ENCODE measurements around the gene DOK7. TPM values are rescaled to one million over a fixed set of nuclear protein-coding genes. Genes with fewer than 3 reads are reported as not detected.

The DOK7 gene
- total RNA-seq, 2 donors from 2014 or later, result 6.3 to 7.0 TPM

GRCh38 chr4:3486541-3487540 is 23.7 kb downstream of the DOK7 start:
- ATAC-seq, result no peak
- no peaks in the 10 kb centered on the region for H3K9me3 ChIP-seq
- no peak for DNase-seq
- no peaks in the 10 kb centered on the region for H3K36me3 ChIP-seq (replicated peaks in 1 of 2; ENCODE audit: insufficient read depth in 1 of 2, low read depth in 2 of 2)
- no peaks in the 10 kb centered on the region for H3K27me3 ChIP-seq
- WGBS, 2 donors, result 74 to 87% methylated on average over 5 to 25 of the region's 25 CpGs
- H3K4me1 ChIP-seq, result peaks cover 14% of the 10 kb centered on the region
- TF ChIP-seq POLR2A (IDR thresholded peaks at IDR 0.05), result no peak
- TF ChIP-seq, protein P1, sequence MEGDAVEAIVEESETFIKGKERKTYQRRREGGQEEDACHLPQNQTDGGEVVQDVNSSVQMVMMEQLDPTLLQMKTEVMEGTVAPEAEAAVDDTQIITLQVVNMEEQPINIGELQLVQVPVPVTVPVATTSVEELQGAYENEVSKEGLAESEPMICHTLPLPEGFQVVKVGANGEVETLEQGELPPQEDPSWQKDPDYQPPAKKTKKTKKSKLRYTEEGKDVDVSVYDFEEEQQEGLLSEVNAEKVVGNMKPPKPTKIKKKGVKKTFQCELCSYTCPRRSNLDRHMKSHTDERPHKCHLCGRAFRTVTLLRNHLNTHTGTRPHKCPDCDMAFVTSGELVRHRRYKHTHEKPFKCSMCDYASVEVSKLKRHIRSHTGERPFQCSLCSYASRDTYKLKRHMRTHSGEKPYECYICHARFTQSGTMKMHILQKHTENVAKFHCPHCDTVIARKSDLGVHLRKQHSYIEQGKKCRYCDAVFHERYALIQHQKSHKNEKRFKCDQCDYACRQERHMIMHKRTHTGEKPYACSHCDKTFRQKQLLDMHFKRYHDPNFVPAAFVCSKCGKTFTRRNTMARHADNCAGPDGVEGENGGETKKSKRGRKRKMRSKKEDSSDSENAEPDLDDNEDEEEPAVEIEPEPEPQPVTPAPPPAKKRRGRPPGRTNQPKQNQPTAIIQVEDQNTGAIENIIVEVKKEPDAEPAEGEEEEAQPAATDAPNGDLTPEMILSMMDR (IDR thresholded peaks at IDR 0.05), result no peak
- no peak overlapping the region for H3K27ac ChIP-seq
- intact Hi-C loops (cut with DNase I), result no loop called here
- H3K4me3 ChIP-seq, result no peak overlapping the region

DNA sequence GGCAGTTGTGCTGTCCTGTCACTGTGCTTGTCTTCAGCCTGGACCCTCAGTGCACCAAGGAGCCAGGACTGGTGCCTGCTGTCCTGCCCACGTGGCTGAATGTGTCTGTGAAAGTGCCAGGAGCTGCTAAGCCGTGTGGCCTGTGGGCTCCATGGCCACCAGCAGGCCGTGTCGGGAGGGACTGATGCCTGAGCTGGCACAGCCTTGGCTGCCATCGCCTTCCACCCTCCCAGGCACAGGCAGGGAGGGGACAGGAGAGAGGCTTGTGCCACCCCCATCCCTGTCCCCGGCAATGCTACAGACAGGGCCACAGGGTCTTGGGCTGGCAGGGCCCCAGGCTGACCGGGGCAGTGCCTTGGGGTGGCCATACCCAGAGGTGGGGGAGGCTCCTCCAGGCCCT is 24.8 kb downstream of the DOK7 start:
- Histone ChIP-seq H3K4me1 (peaks cover 14% of the 10 kb centered on the region), H3K4me3 (no peak overlapping the region), H3K27ac (no peak overlapping the region), H3K27me3 (no peaks in the 10 kb centered on the region), H3K9me3 (no peaks in the 10 kb centered on the region), H3K36me3 (replicated peaks in 1 of 2; ENCODE audit: insufficient read depth in 1 of 2, low read depth in 2 of 2) (no peaks in the 10 kb centered on the region)
- intact Hi-C loops (cut with DNase I), result no loop called here
- ATAC-seq (no peak), DNase-seq (no peak)
- WGBS, 2 donors, result 24 to 58% methylated on average over 2 of the region's 7 CpGs
- TF ChIP-seq, protein P1 (IDR thresholded peaks at IDR 0.05), result no peak
- no peak for TF ChIP-seq POLR2A (IDR thresholded peaks at IDR 0.05)

DNA sequence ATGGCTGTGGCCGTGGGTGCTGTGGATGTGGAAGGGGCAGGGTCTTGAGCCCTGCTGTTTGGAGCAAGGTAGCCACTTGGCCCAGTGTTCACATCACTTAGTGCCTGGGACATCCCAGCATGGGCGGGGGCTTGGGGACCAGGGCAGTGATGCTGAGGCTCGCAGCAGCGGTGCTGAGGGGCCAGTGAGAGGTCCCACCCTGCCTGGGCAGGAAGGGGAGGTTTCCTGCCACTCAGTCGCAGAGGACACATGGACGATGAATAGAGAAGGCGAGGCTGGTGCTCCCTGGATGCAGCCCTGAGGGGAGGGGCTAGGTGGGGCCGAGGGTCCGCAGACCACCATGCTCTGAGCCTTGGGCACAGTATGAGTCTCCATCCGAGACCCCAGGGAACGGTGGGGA is 25.7 kb downstream of the DOK7 start:
- 67 to 78% methylated on average over 5 to 10 of the region's 11 CpGs for WGBS, 2 donors

GRCh38 chr4:3489451-3489962 is 26.4 kb downstream of the DOK7 start:
- Histone ChIP-seq H3K36me3 (replicated peaks in 1 of 2; ENCODE audit: insufficient read depth in 1 of 2, low read depth in 2 of 2) (no peaks in the 10 kb centered on the region), H3K9me3 (no peaks in the 10 kb centered on the region), H3K4me1 (peaks cover 4% of the 10 kb centered on the region), H3K4me3 (no peak overlapping the region), H3K27ac (no peak overlapping the region), H3K27me3 (no peaks in the 10 kb centered on the region)
- WGBS, 2 donors, result 77 to 93% methylated on average over 9 to 20 of the region's 20 CpGs
- ATAC-seq (no peak), DNase-seq (no peak)
- TF ChIP-seq, protein P1 (IDR thresholded peaks at IDR 0.05), result no peak
- TF ChIP-seq POLR2A (IDR thresholded peaks at IDR 0.05), result no peak
- intact Hi-C loops (cut with DNase I), result no loop called here

More for the DNA sequence above, 25.7 kb downstream of the DOK7 start:
- no peak overlapping the region for H3K27ac ChIP-seq
- no peak for ATAC-seq
- no peaks in the 10 kb centered on the region for H3K36me3 ChIP-seq (replicated peaks in 1 of 2; ENCODE audit: insufficient read depth in 1 of 2, low read depth in 2 of 2)
- no peak overlapping the region for H3K4me3 ChIP-seq
- peaks cover 11% of the 10 kb centered on the region for H3K4me1 ChIP-seq
- DNase-seq, result no peak
- intact Hi-C loops (cut with DNase I), result no loop called here
- TF ChIP-seq, protein P1 (IDR thresholded peaks at IDR 0.05), result no peak
- TF ChIP-seq POLR2A (IDR thresholded peaks at IDR 0.05), result no peak
- H3K27me3 ChIP-seq, result no peaks in the 10 kb centered on the region
- H3K9me3 ChIP-seq, result no peaks in the 10 kb centered on the region

All from body of pancreas (tissue), 4 donors.